MG63 (cell line): Measurements from ENCODE around the gene RGS19. TPM values are rescaled to one million over a fixed set of nuclear protein-coding genes. Genes with fewer than 3 reads are reported as not detected.

Source experiments
- DNase-seq: peaks from one replicate; pipeline ENCODE4 v3.0.0-alpha.2; 2020
- H3K27me3 ChIP-seq: fragments of 250-450 bp; sonication (Bioruptor Pico); 2 replicates; pipeline ENCODE4 v1.5.1; 2020; ENCODE audit warnings: mild to moderate bottlenecking, moderate library complexity
- H3K36me3 ChIP-seq: fragments of 250-450 bp; sonication (Bioruptor Pico); 2 replicates; pipeline ENCODE4 v1.5.1; 2020; ENCODE audit warnings: mild to moderate bottlenecking, moderate library complexity
- H3K4me3 ChIP-seq: fragments of 250-450 bp; sonication (Bioruptor Pico); 2 replicates; pipeline ENCODE4 v1.5.1; 2020; ENCODE audit warnings: mild to moderate bottlenecking, moderate library complexity
- H3K9me3 ChIP-seq: fragments of 250-450 bp; sonication (Bioruptor Pico); 2 replicates; pipeline ENCODE4 v1.5.1; 2020; ENCODE audit warnings: mild to moderate bottlenecking, moderate library complexity
- total RNA-seq: library from RNA; depleted of rRNA; stranded (reverse); fragments of >200 nt; shearing (Covaris generic); gene quantifications from 2 replicates; pipeline ENCODE4 v1.2.3, GENCODE V29; 2014; ENCODE audit warnings: low replicate concordance; rRNA removed

Gene RGS19
- total RNA-seq, 1 experiment from 2014 or later, result 40.9 TPM

- Histone ChIP-seq H3K27me3 (no peaks in the 10 kb centered on the region), H3K36me3 (peaks cover 79% of the 10 kb centered on the region), H3K4me3 (no peak overlapping the region), H3K9me3 (no peaks in the 10 kb centered on the region)
- no peak for DNase-seq
These were observed 51.2 kb downstream of the RGS19 start for GRCh38 chr20:64027981-64028685.

DNA sequence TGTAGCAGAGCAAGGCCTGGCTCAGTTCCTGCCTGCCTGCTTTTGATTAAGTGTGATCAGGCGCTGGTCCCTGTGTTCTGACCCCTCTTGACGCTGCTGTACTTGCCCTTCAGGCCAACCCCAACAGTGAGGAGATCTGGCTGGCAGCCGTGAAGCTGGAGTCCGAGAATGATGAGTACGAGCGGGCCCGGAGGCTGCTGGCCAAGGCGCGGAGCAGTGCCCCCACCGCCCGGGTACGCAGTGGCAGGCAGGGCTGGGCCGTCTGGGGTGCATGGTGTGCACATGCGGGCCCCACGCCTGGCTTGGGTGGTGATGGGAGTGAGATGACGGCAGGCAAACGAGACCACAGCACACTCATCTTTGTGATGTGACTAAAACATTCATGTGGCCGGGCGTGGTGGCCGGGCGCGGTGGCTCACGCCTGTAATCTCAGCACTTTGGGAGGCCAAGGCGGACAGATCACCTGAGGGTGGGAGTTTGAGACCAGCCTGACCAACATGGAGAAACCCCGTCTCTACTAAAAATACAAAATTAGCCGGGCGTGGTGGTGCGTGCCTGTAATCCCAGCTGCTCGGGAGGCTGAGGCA is 53.4 kb downstream of the RGS19 start:
- H3K9me3 ChIP-seq, result no peaks in the 10 kb centered on the region
- no peaks in the 10 kb centered on the region for H3K27me3 ChIP-seq
- H3K4me3 ChIP-seq, result no peak overlapping the region
- H3K36me3 ChIP-seq, result peaks cover 85% of the 10 kb centered on the region
- DNase-seq, result no peak

DNA sequence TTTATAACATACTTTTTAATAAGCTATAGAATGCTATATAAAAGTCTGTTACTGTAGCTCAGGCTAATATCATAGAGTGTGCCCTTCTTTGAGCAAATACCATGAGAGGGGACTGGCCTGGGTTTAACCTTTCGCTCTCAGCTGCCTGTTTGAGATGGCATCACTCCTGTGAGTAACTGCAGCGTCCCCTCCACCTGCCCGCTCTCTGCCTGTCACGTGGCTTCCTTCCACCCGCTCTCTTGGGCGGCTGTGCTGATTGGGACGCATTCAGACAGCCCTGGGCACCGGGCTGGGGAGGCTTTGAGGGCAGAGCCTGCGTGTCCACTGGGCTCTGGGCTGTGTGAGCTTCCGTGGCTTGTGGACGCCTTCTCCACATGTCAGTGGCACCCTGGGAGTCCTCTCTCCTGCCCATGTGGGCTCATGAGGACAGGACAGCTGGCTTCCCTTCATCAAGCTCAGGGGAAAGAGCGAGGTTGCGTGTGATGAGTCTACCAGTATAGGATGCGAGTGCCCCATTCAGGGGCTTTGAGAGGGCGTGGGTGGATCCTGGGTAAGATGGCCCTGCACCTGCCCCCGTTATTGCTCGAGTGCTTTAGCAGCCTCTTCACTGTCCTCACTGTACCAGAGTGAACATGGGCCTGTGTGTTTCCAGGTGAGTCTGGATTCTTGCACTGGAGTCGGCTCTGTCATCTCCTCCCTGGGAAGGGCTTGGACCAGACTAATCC is 54.1 kb downstream of the RGS19 start:
- no peaks in the 10 kb centered on the region for H3K27me3 ChIP-seq
- H3K36me3 ChIP-seq, result peaks cover 82% of the 10 kb centered on the region
- no peaks in the 10 kb centered on the region for H3K9me3 ChIP-seq
- H3K4me3 ChIP-seq, result no peak overlapping the region
- DNase-seq, result no peak

- no peak for DNase-seq
- Histone ChIP-seq H3K4me3 (no peak overlapping the region), H3K27me3 (no peaks in the 10 kb centered on the region), H3K36me3 (peaks cover 86% of the 10 kb centered on the region), H3K9me3 (no peaks in the 10 kb centered on the region)
These were observed 55.0 kb downstream of the RGS19 start for GRCh38 chr20:64024141-64024990.

- no peaks in the 10 kb centered on the region for H3K27me3 ChIP-seq
- H3K4me3 ChIP-seq, result no peak overlapping the region
- no peaks in the 10 kb centered on the region for H3K9me3 ChIP-seq
- H3K36me3 ChIP-seq, result peaks cover 85% of the 10 kb centered on the region
- no peak for DNase-seq
These were observed 55.8 kb downstream of the RGS19 start for GRCh38 chr20:64023361-64024140.

Other genes with a start within 250 kb of the RGS19 start
- gene ZBTB46, start 248.3 kb downstream of the RGS19 start, total RNA-seq, result 5.5 and 15.9 TPM in 2 replicates
- gene ABHD16B, start 218.0 kb downstream of the RGS19 start, total RNA-seq, result not detected in 2 replicates
- 185 and 192 TPM in 2 replicates for gene TPD52L2, start 214.2 kb downstream of the RGS19 start, total RNA-seq
- 69.3 and 92.0 TPM in 2 replicates for gene DNAJC5, start 184.4 kb downstream of the RGS19 start, total RNA-seq
- gene UCKL1, start 123.1 kb downstream of the RGS19 start, total RNA-seq, result 17.1 and 35.9 TPM in 2 replicates
- gene ZNF512B, start 109.6 kb downstream of the RGS19 start, total RNA-seq, result 14.4 and 20.8 TPM in 2 replicates
- 0.07 and 3.9 TPM in 2 replicates for gene SAMD10, start 99.9 kb downstream of the RGS19 start, total RNA-seq
- gene PRPF6, start 98.4 kb downstream of the RGS19 start, total RNA-seq, result 96.5 and 126 TPM in 2 replicates
- gene C20orf204, start 43.3 kb downstream of the RGS19 start, total RNA-seq, result 0.95 and 1.3 TPM in 2 replicates
- 0.22 and 0.92 TPM in 2 replicates for gene SOX18, start 29.9 kb downstream of the RGS19 start, total RNA-seq
- 37.8 and 48.0 TPM in 2 replicates for gene TCEA2, start 16.3 kb downstream of the RGS19 start, total RNA-seq
- gene OPRL1, start 564 bp upstream of the RGS19 start, total RNA-seq, result 1.2 and 3.9 TPM in 2 replicates
- 5.0 and 9.9 TPM in 2 replicates for gene LKAAEAR1, start 4.9 kb upstream of the RGS19 start, total RNA-seq
- gene NPBWR2, start 28.0 kb upstream of the RGS19 start, total RNA-seq, result not detected in 2 replicates
- not detected in 2 replicates for gene MYT1, start 84.9 kb upstream of the RGS19 start, total RNA-seq
- gene PCMTD2, start 176.2 kb upstream of the RGS19 start, total RNA-seq, result 42.4 and 79.3 TPM in 2 replicates